T47D (cell line): Measurements from ENCODE around the gene MAPK10.
"Not testable (repeated sequence)": the region's sequence is repeated elsewhere in the genome, so short reads cannot be mapped to it uniquely, and the experiment has no call there.

Experiments used
- DNase-seq, 2 experiments: peaks; one replicate each; pipeline versions ENCODE4 v3.0.0 to v3.0.0-alpha.2; 2011 to 2012; ENCODE audit warnings: low read depth in 1 of 2, low spot score in 1 of 2
- JUND ChIP-seq: IDR thresholded peaks from 2 replicates; pipeline ENCODE4 v1.6.1; 2012; ENCODE audit warnings: low read depth
- in situ Hi-C: cut with HindIII; loops from 2 replicates; pipeline ENCODE4 v1.10.0; 2016; ENCODE audit warnings: low sequenced_read_pairs, low pct_unique_long_range_greater_than_20kb

The MAPK10 gene

DNA sequence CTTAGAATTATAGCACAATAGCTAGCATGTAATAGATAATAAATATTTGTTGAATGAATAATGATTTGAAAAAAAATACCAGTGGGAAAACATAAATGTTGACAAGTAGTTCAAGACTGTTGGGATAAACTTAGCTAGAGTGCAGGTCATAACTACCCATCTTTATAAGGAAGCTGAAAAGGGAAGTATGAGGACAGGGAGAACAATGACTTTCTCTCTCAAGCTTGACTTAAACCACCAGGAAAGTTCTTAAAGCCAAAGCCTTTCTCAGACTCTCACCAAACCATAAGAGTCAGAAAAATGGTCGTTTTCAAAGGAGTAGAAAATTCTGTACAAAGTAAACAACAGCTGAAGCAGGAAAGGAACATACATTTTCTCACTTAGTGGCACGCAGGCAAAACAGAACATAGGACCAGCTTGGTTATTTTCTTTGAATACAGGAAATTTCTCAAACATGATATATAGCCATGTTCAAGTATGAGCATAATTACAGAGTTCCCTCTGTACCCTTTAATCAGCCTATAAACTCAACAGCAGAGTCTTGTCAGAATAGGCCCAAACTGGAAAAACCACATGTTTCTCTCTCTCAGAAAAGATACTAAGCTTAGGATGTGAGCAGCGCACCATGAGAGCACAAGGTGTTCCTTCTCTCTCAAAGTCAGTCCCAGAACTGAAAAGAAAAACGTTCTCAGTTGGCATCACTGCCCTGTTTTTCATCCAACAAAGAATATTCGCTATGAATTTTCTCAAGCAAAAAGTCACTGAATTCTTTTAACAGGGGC, 28.7 kb downstream of the MAPK10 start:
- no peak for DNase-seq
- in situ Hi-C loops = no loop called here
- no peak for TF ChIP-seq JUND

DNA sequence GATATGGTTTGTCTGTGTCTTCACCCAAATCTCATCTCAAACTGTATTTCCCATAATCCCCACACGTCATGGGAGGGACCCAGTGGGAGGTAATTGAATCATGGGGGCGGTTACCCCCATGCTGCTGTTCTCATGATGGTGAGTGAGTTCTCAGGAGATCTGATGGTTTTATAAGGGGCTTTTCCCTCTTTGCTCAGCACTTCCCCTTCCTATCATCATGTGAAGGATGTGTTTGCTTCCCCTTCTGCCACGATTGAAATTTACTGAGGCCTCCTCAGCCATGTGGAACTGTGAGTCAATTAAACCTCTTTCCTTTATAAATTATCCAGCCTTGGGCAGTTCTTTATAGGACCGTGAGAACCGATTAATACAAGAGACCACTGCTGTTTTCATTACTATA, 29.4 kb downstream of the MAPK10 start:
- DNase-seq, in situ Hi-C loops: not testable (repeated sequence)

DNA sequence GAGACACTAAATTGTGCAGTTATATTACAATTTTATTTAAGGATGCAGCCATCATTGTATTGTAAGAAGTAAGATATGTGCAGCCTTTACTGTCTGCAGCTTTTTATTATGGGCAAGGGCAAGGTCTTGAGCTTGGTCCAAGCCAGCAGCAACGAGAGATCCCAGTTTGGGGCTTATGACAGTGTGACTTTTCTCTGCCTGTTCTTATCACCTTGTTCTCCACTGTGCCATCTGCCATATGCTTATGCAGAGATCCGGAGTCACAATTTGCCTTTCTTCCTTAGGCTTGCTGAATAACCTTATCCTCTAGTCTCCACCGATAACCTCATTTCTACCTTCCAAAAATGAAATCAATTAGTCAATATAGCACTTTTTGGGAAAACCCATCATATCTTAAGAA, 30.4 kb downstream of the MAPK10 start:
- DNase-seq = no peak
- TF ChIP-seq JUND = no peak
- in situ Hi-C loops = no loop called here

DNA sequence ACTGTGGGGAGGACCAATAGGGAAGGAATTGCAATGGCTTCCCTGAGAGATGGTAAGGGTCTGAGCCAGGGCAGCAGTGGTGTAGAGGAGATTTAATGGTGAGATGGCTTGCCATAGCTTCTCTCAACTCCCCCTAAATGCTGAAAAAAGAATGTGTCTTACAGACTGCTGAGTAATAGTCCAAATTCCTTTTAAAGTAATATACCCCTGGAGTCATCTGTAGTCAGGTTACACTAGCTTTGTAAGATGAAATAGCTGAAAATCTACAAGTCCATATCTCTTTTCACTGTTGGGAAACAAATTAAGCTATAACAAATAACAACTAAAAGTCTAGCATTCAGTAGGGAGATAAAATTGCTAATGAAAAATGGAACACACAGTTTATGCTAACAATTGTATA, 33.5 kb downstream of the MAPK10 start:
- in situ Hi-C loops = no loop called here
- TF ChIP-seq JUND = no peak
- no peak for DNase-seq

DNA sequence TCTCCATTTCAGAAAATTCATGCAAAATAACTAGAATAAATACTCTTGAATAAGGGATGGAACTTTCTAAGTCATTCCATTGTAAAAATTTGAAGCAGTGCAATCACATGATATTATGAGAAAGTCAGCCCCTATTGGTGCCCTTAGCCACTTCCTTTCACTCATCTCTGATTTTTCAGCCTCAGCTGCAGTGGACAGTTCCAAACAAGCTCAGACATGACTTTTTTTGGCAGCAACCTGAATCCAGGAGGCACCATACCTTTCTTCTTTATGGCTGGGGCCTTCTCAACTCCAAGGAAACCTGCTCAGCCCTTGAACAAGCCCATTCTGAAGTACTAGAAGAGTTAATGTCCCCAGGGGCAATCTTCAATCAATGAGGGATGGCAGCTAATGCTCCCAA, 40.5 kb downstream of the MAPK10 start:
- in situ Hi-C loops = no loop called here
- TF ChIP-seq JUND = no peak
- no peak for DNase-seq

DNA sequence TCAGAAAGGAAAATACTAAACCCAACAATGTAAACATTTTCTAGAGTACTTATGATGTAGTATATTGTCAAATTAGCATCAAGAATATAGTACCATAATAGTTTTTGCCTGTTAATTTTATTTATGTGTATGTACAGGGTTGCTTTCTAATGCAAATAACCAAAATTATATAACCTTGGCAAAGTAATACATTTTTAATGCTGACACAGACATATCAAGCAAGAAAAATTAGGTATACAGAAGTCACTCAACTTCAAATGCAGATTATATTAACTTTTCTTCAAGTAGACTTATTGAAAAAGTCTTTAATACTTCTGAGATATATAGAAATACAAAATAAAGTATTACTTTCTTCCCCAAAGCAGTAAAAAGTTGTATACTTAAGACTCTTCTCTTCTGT, 44.3 kb downstream of the MAPK10 start:
- no peak for DNase-seq
- no peak for TF ChIP-seq JUND
- in situ Hi-C loops = no loop called here

DNA sequence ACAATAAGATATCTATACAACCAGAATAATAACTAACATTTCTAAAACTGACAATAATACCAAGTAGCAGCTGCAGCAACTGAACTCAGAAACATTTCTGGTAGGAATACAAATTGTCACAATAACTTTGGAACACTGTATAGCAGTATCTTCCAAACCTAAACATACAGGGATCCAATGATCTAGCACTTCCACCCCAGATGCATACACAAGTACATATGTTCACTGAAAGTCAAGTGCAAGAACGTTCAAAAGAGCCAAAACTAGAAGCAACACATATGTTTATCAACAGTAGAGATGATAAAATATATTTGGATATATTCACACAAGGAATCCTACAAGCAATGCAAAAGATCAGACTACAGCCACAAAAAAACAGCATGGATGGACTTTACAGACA, 46.2 kb downstream of the MAPK10 start:
- DNase-seq = no peak
- TF ChIP-seq JUND = no peak
- in situ Hi-C loops = no loop called here

DNA sequence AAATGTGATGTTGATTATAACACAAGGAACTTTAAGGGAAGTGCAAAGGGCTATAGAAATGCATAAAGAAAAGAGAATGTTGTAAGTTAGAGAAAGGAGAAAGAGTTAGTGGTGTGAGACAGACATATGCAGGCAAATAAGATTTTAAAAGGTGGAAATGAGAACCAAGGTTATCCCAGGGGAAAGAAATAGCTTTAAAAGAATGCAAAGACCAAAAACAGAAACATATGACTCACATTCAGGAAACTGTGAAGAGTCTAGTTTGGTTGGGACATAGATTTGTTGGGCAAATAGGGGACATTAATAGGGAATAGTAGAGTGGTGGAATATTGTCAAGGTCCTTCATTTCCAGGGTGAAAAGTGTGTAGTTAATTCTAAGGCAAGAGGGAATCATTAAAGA, 52.4 kb downstream of the MAPK10 start:
- in situ Hi-C loops = no loop called here
- TF ChIP-seq JUND = no peak
- DNase-seq = no peak

DNA sequence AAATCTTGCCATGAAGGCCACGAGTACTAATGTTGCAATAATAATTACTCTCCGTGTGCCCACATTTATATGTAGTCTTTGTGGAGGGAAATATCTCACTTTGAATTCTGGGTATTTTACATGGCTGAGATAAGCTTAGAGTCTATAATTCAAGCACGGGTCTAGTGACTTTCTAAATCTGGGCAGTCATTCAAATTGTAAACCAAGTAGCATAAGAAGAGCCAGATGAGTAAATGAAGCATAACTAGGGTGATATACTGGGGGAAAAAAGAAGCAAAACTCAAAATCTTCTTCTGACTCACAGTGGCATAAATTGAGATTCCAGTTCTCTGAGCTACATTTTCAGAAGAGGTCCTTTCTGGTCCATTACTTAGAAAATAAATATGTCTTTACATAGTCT, 53.0 kb downstream of the MAPK10 start:
- in situ Hi-C loops = no loop called here
- DNase-seq = no peak
- no peak for TF ChIP-seq JUND

DNA sequence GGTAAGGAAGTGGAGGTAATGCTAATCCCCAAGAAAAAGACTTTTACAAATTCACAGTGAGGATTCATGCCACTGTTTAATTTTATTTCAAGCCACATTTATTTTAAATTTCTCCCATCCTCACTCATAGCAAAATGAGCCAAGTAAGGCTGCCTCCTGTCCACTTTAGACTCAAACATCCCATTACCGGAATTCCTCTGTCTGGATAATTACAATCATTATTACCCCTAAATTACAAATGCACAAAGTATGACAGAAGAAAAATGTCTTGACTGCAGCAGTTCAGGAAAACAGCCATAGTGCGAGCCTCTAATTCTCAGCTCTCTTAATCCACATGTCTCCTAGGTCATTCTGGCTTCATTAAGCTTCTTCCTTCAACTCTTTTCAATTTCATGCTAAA, 57.0 kb downstream of the MAPK10 start:
- in situ Hi-C loops = no loop called here

DNA sequence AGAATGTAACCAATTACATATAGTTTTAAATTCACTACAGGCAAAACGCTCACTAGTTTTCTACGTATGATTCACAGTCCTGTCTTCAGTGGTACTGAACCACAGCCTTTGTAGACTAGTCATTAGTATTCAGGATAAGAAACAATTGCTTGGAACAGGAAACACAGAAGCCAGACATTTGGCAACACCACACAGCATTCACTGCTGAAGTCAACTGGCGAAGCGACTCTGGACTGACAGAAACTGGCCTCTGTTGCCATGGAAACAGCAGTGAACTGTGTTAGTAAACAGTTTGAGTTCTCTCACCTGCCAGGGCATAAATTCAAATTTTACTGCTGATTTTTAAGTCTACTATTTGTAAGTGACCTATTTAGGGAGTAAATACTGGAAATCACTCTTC, 57.6 kb downstream of the MAPK10 start:
- in situ Hi-C loops = no loop called here
- peak in 1 of 2 experiments; percentile 9 for DNase-seq
- TF ChIP-seq JUND = no peak

More for the DNA sequence above, 57.0 kb downstream of the MAPK10 start:
- no peak for TF ChIP-seq JUND
- no peak for DNase-seq

DNA sequence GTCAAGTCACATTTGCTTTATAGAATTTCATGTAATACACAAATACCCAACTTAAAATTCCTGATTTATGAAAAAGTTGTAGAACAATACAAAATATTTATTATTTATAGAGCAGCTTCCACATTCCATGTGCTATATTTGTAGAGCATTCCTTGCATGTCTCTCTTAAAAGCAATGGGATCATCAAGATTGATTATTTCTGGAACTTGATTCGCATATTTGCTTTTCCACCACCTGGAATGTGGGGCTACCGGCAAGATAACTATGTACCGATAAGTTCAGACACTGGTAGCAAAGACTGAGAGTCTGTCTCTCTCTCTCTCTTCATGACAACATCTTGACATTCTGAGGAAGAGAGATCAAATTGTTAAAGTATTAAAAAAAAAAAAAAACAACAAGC, 59.3 kb downstream of the MAPK10 start:
- peak; percentile 71 for TF ChIP-seq JUND
- peak in 1 of 2 experiments; percentile 60 for DNase-seq
- in situ Hi-C loops = no loop called here

DNA sequence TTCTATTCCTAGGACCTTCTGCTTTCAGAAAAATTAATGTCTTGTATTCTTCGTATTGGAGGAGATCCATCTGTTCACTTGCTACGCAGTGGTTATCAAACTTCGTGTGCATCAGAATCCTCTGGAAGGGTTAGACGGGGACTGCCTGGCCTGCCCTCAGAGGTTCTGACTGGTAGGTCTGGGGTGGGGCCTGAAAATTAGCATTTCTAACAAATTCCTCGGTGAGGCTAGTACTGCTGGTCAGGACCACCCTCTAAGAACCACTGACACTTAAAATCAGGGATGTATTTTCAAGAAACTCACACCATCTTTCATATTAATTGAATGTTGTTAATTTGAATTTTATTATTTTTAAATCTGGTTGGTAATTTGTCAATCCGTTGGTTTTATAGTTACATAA, 63.0 kb downstream of the MAPK10 start:
- TF ChIP-seq JUND = no peak
- no peak for DNase-seq
- in situ Hi-C loops = no loop called here

DNA sequence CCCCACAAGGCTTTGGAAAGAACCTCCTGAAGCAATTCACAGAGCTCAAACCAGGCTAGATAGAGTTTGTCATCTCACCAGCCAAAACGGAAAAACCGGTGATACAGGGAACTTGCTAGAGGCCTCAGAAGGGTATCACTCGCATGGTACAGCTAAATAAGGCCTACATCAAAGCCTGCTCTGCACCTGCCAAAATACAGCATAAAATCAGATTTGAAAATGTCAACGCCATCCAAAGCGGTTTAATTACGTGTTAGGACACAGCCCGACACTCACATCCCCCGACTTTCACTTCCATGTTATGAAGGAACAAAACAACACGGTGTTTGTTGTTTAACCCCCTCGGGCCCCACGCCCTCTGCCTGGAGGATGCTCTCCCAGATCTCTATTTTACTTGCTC, 65.0 kb downstream of the MAPK10 start:
- no peak for DNase-seq
- in situ Hi-C loops = no loop called here

DNA sequence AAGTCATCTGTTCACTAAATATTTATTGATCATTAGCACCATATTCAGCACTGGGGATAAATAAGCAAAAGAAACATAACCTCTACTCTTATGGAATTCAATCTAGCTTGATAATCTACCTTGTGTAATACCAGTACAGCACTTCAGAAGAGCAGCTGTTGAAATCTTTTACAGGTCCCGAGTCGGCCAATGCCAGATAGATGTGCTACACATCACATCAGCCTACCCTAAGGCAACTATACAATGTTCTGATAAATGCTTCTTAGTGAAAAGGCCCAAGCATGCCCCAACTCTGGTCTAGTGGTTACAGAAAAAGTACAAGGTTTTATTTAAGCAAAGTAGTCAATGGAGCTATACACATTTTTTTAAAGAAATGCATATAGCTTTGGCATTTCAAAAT, 68.7 kb downstream of the MAPK10 start:
- in situ Hi-C loops = no loop called here
- no peak for DNase-seq
- TF ChIP-seq JUND = no peak

More for the DNA sequence above, 65.0 kb downstream of the MAPK10 start:
- TF ChIP-seq JUND = no peak
